Left ventricle myocardium inferior (tissue), 1 donor: ENCODE results near the gene JUNB. TPM values are rescaled to one million over a fixed set of nuclear protein-coding genes. Genes with fewer than 3 reads are reported as not detected.

Experiments used
- DNase-seq: peaks from one replicate; pipeline ENCODE4 v3.0.0-alpha.2; 2020
- H3K27ac ChIP-seq: fragments of 200-600 bp; replicated peaks from 2 replicates; pipeline ENCODE4 v1.8.0; 2021
- H3K27me3 ChIP-seq: fragments of 200-600 bp; 2 replicates; pipeline ENCODE4 v1.8.0; 2021; ENCODE audit warnings: low read depth
- H3K36me3 ChIP-seq: fragments of 200-600 bp; 2 replicates; pipeline ENCODE4 v1.8.0; 2021
- H3K4me1 ChIP-seq: fragments of 200-600 bp; 2 replicates; pipeline ENCODE4 v1.8.0; 2021
- H3K4me3 ChIP-seq: fragments of 200-600 bp; 2 replicates; pipeline ENCODE4 v1.8.0; 2021; ENCODE audit warnings: mild to moderate bottlenecking, moderate library complexity
- H3K9me3 ChIP-seq: fragments of 200-600 bp; replicated peaks from 2 replicates; pipeline ENCODE4 v1.8.0; 2021
- CTCF ChIP-seq: fragments of 200-600 bp; IDR thresholded peaks from 2 replicates; pipeline ENCODE4 v1.8.0; 2021; ENCODE audit warnings: antibody characterized with exemption, mild to moderate bottlenecking, borderline replicate concordance
- intact Hi-C: fragments of 100-400 bp; cut with micrococcal nuclease; formaldehyde crosslinking; loops from one replicate; pipeline ENCODE4 v1.11.0; 2022
- total RNA-seq: library from RNA; stranded (reverse); fragmentation: NEBNext Ultra II Directional; extraction: Animal tissue kit (Norgen Biotek cat#: 25700); gene quantifications from one replicate; pipeline ENCODE4 v1.2.1, GENCODE V29; 2021
- donor health status: DM: no; HTN: yes; CAD: no; lungs with severe emphysema.

Gene JUNB
- total RNA-seq, 1 donor from 2014 or later: 26.7 TPM

GRCh38 chr19:12784394-12784870 is 6.9 kb upstream of the JUNB start:
- Histone ChIP-seq H3K4me3 (no peak overlapping the region), H3K36me3 (no peaks in the 10 kb centered on the region), H3K27ac (peak overlapping the region; percentile 96), H3K4me1 (peaks cover 84% of the 10 kb centered on the region), H3K27me3 (no peaks in the 10 kb centered on the region), H3K9me3 (no peaks in the 10 kb centered on the region)
- no peak for DNase-seq
- no peak for TF ChIP-seq CTCF
- intact Hi-C loops: no loop called here

DNA sequence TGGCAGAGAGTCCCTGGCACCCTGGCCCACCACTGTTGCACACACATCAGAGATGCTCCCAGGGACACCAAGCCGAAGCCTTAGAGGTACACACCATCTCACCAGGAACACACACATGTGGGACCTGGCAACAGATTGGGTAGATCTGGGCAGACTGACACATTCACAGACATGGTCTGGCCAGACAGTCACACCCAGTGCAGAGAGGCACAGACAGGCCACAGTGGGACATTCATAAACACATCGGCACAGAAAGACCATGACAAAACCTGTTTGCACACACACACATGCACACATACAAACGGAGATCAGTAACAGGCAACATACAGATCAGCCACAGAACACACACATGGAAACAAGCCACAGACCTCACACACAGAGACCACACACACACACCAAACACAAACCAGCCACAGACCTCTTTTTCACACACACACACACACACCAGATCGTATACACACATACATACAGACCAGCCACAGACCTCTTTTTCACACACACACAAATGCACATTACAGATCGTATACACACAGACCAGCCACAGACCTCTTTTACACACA is 6.3 kb upstream of the JUNB start:
- Histone ChIP-seq H3K27ac (peak overlapping the region; percentile 96), H3K9me3 (no peaks in the 10 kb centered on the region), H3K4me1 (peaks cover 81% of the 10 kb centered on the region), H3K27me3 (no peaks in the 10 kb centered on the region), H3K36me3 (no peaks in the 10 kb centered on the region), H3K4me3 (no peak overlapping the region)
- no peak for DNase-seq
- intact Hi-C loops: no loop called here
- TF ChIP-seq CTCF: no peak

- Histone ChIP-seq H3K4me1 (peaks cover 86% of the 10 kb centered on the region), H3K9me3 (no peaks in the 10 kb centered on the region), H3K36me3 (no peaks in the 10 kb centered on the region), H3K27me3 (no peaks in the 10 kb centered on the region), H3K4me3 (no peak overlapping the region), H3K27ac (peak overlapping the region; percentile 96)
- intact Hi-C loops: no loop called here
- no peak for TF ChIP-seq CTCF
- DNase-seq: no peak
Measured at GRCh38 chr19:12785431-12786031, 5.8 kb upstream of the JUNB start.

DNA sequence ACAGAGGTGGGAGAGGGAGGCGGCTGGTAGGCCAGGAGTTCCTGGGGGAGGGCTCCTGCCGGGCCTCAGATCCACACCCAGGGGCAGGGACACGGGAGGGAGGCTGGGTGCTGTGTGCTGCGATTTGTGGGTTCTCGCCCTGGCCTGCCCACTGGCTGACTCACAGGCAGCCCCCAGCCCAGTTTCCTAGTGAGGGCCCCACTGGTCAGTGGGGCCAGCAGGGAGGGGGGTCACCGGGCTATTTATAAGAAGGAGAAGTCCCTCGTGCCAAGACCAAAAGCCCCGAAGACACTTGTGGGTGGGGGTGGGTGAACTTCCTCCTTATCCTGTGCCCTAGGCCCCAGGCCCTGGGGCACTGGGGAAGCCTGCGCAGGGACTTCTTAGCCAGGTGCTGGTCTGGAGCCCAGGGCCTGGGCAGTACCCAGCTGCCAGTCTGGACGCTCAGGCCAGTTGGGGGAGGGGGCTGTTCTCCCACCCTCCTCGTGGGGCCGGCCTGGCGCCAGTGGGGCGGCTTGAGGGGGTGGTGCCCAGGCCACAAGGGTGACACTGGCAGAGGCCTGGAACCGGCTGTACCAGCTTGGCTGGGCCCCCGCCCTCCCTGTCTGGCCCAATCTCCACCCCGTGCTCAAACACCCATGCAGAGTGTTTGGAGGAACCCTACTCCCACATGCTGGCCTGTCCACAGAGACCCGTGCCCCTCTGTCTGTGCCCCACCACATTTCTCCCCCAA is 5.0 kb upstream of the JUNB start:
- H3K27ac ChIP-seq: peak overlapping the region; percentile 96
- intact Hi-C loops: no loop called here
- no peak for TF ChIP-seq CTCF
- H3K27me3 ChIP-seq: no peaks in the 10 kb centered on the region
- H3K4me3 ChIP-seq: no peak overlapping the region
- peaks cover 92% of the 10 kb centered on the region for H3K4me1 ChIP-seq
- H3K36me3 ChIP-seq: no peaks in the 10 kb centered on the region
- H3K9me3 ChIP-seq: no peaks in the 10 kb centered on the region
- DNase-seq: peak; percentile 63

GRCh38 chr19:12786952-12787351 is 4.3 kb upstream of the JUNB start:
- Histone ChIP-seq H3K27ac (peak overlapping the region; percentile 96), H3K4me3 (no peak overlapping the region), H3K4me1 (peaks cover 93% of the 10 kb centered on the region), H3K9me3 (no peaks in the 10 kb centered on the region), H3K36me3 (no peaks in the 10 kb centered on the region), H3K27me3 (no peaks in the 10 kb centered on the region)
- DNase-seq: no peak
- no peak for TF ChIP-seq CTCF
- intact Hi-C loops: no loop called here
